ENCODE measurements around the gene ARHGAP28.

Gene ARHGAP28

DNA sequence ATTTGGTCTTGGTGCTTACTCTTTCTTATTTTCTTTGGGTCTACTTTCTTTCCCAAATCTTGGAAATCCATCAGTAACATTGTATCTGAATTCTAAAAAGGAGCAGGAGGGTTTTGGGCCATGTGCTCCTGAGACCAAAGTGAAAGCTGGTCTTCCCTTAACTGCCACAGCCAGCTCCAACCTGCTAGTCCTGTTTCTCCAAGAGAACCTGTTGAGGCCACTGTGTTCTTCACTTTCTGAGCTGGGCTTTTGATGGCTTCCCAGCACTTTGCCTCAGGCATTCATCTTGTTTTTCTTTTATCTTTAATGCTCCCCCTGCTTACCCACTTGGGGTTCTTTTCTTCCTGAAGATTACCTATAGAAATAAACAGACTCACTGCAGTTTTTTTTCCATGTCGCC is 53.3 kb downstream of the ARHGAP28 start:
- no peak for DNase-seq (ENCODE audit: low spot score)
- TF ChIP-seq, protein P1, sequence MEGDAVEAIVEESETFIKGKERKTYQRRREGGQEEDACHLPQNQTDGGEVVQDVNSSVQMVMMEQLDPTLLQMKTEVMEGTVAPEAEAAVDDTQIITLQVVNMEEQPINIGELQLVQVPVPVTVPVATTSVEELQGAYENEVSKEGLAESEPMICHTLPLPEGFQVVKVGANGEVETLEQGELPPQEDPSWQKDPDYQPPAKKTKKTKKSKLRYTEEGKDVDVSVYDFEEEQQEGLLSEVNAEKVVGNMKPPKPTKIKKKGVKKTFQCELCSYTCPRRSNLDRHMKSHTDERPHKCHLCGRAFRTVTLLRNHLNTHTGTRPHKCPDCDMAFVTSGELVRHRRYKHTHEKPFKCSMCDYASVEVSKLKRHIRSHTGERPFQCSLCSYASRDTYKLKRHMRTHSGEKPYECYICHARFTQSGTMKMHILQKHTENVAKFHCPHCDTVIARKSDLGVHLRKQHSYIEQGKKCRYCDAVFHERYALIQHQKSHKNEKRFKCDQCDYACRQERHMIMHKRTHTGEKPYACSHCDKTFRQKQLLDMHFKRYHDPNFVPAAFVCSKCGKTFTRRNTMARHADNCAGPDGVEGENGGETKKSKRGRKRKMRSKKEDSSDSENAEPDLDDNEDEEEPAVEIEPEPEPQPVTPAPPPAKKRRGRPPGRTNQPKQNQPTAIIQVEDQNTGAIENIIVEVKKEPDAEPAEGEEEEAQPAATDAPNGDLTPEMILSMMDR (IDR thresholded peaks at IDR 0.05; ENCODE audit: extremely low read depth, missing control alignments) = no peak

DNA sequence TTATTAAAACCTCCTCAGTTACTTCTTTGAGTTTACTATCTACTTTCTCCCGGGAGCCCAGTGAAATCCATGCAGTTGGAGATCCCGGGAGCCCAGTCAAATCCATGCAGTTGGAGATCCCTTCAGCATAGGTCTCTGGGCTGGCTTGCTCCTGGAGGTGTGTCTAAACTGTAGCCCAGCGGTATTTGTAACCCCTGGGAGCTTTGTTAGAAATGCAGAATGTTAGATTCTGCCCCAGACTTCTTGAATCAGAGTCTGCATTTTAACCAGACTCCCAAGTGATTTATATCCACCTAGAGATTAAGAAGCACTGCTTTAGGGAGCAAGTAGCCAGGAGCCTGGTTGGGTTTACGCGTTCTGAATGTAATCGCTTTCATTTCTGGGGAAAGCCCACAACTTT is 54.5 kb downstream of the ARHGAP28 start:
- TF ChIP-seq, protein P1 (IDR thresholded peaks at IDR 0.05; ENCODE audit: extremely low read depth, missing control alignments) = no peak
- DNase-seq (ENCODE audit: low spot score) = no peak

DNA sequence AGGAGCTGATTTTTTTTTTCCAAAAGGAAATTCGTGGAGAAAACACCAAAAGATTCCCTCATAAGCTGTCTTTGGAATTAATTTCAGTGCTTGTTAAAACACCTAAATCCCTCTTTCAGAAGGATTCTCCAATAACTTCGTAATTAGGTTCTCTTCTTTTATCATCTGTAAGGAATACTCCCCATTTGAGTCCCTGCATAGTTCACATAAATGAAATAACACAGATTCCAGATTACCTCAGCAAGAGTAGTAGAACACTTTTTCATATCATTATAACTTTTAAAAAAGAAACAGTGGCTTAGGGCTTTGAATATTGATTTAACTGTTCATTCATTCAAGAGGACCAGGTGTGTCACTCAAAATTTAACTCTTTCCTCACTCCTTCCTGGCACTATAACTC is 55.5 kb downstream of the ARHGAP28 start:
- no peak for DNase-seq (ENCODE audit: low spot score)
- TF ChIP-seq, protein P1 (IDR thresholded peaks at IDR 0.05; ENCODE audit: extremely low read depth, missing control alignments) = no peak

DNA sequence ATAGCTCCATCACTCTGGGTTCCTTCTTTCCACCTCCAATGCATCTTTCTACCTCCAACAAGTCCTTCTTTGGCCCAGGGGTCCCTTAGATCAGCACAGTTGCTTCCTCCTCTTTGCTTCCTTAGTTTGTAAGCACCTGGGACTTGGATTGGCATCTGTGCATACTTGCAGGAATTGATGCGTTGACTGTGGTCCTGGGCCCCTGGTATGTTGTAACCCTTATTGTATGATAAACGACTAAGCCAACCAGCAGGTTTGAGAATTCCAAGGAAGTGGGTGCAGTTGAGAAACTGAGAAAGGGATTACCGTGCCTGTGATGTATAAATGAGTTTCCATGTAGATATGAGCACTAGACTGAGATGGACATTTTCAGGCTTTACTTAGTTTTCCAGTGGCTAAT is 55.9 kb downstream of the ARHGAP28 start:
- TF ChIP-seq, protein P1 (IDR thresholded peaks at IDR 0.05; ENCODE audit: extremely low read depth, missing control alignments) = no peak
- DNase-seq (ENCODE audit: low spot score) = no peak

DNA sequence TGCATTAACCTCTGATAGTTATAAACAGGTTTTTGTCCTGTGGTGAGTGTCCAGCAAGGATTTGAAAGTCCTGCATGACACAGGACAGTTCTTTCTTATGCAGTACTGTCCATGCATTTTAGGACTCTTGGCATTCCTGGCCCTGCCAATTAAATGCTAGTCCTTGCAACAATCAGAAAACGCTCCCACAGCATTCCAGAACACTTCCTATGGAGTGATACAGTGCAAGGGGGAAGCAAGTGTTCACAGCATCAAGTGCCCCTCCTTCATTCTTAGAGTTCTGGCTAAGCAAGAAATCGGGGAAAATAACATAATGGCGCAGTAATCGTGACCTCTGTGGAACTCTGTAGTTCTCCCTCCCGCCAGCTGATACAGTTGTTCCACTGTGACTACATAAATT is 62.9 kb downstream of the ARHGAP28 start:
- TF ChIP-seq, protein P1 (IDR thresholded peaks at IDR 0.05; ENCODE audit: extremely low read depth, missing control alignments) = no peak

DNA sequence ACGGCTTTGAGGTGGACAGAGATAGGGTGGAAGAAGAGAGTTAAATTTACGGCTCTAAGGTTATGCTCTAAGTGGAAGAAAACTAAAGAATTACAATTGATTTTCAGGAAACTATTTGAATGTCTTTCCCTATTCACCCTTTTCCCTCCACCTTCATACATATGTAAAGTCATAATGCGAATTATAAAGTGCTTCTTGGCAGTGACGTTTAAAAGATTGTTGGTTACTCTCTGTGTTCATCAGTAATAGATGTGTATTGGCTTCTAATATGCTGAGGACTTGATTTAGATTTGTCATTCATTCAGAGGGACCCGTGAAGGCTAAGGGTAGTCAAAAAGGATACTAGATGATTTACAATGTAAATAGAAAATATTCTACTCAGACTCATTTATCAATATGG is 63.9 kb downstream of the ARHGAP28 start:
- TF ChIP-seq, protein P1 (IDR thresholded peaks at IDR 0.05; ENCODE audit: extremely low read depth, missing control alignments) = no peak
- no peak for DNase-seq (ENCODE audit: low spot score)

More for the DNA sequence above, 62.9 kb downstream of the ARHGAP28 start:
- no peak for DNase-seq (ENCODE audit: low spot score)

DNA sequence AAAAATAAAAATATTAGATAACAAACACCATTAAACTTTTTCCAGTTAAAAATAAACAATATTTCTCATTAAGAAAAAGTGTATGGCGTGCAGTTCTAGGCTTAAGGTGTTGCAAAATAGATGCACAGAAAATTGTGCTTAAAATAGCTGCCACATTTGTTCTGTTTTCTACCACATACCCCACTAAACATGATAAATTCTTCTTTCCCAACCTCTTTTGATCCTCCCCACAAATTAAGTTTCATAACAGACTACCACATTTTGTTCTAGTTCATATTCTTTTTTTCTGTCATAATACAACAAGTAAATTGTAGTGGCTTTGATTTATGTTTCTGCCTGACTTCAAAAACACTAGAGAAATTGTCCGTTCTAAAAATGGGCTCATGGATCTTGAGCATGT is 64.5 kb downstream of the ARHGAP28 start:
- TF ChIP-seq, protein P1 (IDR thresholded peaks at IDR 0.05; ENCODE audit: extremely low read depth, missing control alignments) = no peak
- DNase-seq (ENCODE audit: low spot score) = no peak

Measured in GM20000 (cell line).